Astrocyte (in vitro differentiated cells and primary cell): ENCODE results near the gene SLC9A9. TPM values are rescaled to one million over a fixed set of nuclear protein-coding genes. Genes with fewer than 3 reads are reported as not detected.

Experiments used
- DNase-seq: peaks from one replicate; pipeline ENCODE4 v3.0.0-alpha.2; 2010; ENCODE audit warnings: low read depth
- FAIRE-seq: peaks from 2 replicates; lab custom pipeline; 2011; peaks lifted over from hg19 to GRCh38; lab: Jason Lieb, UNC
- H2AFZ ChIP-seq: 2 replicates; pipeline ENCODE4 v1.6.0; 2012; ENCODE audit warnings: low read depth, low read length, inconsistent platforms
- H3K27ac ChIP-seq: 2 replicates; pipeline ENCODE4 v1.5.1; 2011; ENCODE audit warnings: low read depth, low read length, inconsistent platforms
- H3K27me3 ChIP-seq: 2 replicates; pipeline ENCODE4 v1.6.0; 2011; ENCODE audit warnings: low read length, inconsistent platforms; ENCODE audit not compliant: insufficient read depth
- H3K36me3 ChIP-seq: 2 replicates; pipeline ENCODE4 v1.5.1; 2011; ENCODE audit warnings: low read length, inconsistent platforms; ENCODE audit not compliant: insufficient read depth
- H3K4me1 ChIP-seq: 2 replicates; pipeline ENCODE4 v1.5.1; 2011; ENCODE audit warnings: low read length, inconsistent platforms; ENCODE audit not compliant: insufficient read depth
- H3K4me2 ChIP-seq: 2 replicates; pipeline ENCODE4 v1.6.0; 2012; ENCODE audit warnings: low read length, inconsistent platforms
- H3K4me3 ChIP-seq: 2 replicates; pipeline ENCODE4 v1.5.1; 2011; ENCODE audit warnings: low read depth, mild to moderate bottlenecking, low read length, inconsistent platforms; ENCODE audit not compliant: insufficient read depth
- H3K79me2 ChIP-seq: 2 replicates; pipeline ENCODE4 v1.6.0; 2012; ENCODE audit warnings: mild to moderate bottlenecking, low read length, inconsistent platforms; ENCODE audit not compliant: insufficient read depth
- H3K9ac ChIP-seq: 2 replicates; pipeline ENCODE4 v1.6.0; 2012; ENCODE audit warnings: mild to moderate bottlenecking, low read length, inconsistent platforms
- H3K9me3 ChIP-seq: 2 replicates; pipeline ENCODE4 v1.5.1; 2012; ENCODE audit warnings: low read depth, mild to moderate bottlenecking, low read length, inconsistent platforms; ENCODE audit not compliant: insufficient read depth
- H4K20me1 ChIP-seq: 2 replicates; pipeline ENCODE4 v1.6.0; 2012; ENCODE audit warnings: low read length, inconsistent platforms; ENCODE audit not compliant: insufficient read depth
- H3K27ac Mint-ChIP-seq: one replicate; pipeline ENCODE4 v1.8.0; 2021; ENCODE audit warnings: mild to moderate bottlenecking, mixed read lengths; ENCODE audit not compliant: unreplicated experiment
- H3K27me3 Mint-ChIP-seq: one replicate; pipeline ENCODE4 v1.8.0; 2021; ENCODE audit warnings: low read depth, mixed read lengths; ENCODE audit not compliant: unreplicated experiment
- H3K36me3 Mint-ChIP-seq: one replicate; pipeline ENCODE4 v1.8.0; 2021; ENCODE audit warnings: low read depth, mixed read lengths; ENCODE audit not compliant: unreplicated experiment
- H3K4me1 Mint-ChIP-seq: one replicate; pipeline ENCODE4 v1.8.0; 2021; ENCODE audit warnings: low read depth, mixed read lengths; ENCODE audit not compliant: unreplicated experiment
- H3K4me3 Mint-ChIP-seq: one replicate; pipeline ENCODE4 v1.8.0; 2021; ENCODE audit warnings: mild to moderate bottlenecking, moderate library complexity, mixed read lengths; ENCODE audit not compliant: unreplicated experiment
- H3K9me3 Mint-ChIP-seq: one replicate; pipeline ENCODE4 v1.8.0; 2021; ENCODE audit warnings: mild to moderate bottlenecking, mixed read lengths; ENCODE audit not compliant: unreplicated experiment
- CTCF ChIP-seq: IDR thresholded peaks from 2 replicates; pipeline ENCODE4 v1.5.1; 2011; ENCODE audit warnings: low read depth, mild to moderate bottlenecking, inconsistent platforms, low read length, moderate library complexity; ENCODE audit not compliant: insufficient read depth
- EZH2 ChIP-seq: IDR thresholded peaks from 2 replicates; pipeline ENCODE4 v1.6.1; 2012; ENCODE audit warnings: mild to moderate bottlenecking, low read length, inconsistent platforms; ENCODE audit not compliant: insufficient read depth
- total RNA-seq: library from RNA; stranded (reverse); gene quantifications from 2 replicates; pipeline ENCODE4 v1.2.1, GENCODE V29; 2021

The SLC9A9 gene
- total RNA-seq, 1 donor from 2014 or later = 1.5 TPM

- Histone ChIP-seq H3K4me3 (no peak overlapping the region), H3K27me3 (no peaks in the 10 kb centered on the region), H3K9me3 (no peaks in the 10 kb centered on the region), H3K36me3 (no peaks in the 10 kb centered on the region), H3K9ac (no peak overlapping the region), H4K20me1 (no peaks in the 10 kb centered on the region), H3K27ac (no peak overlapping the region), H3K4me2 (no peak overlapping the region), H2AFZ (no peak overlapping the region), H3K79me2 (no peaks in the 10 kb centered on the region), H3K4me1 (no peaks in the 10 kb centered on the region)
- H3K4me3 Mint-ChIP-seq = no peak overlapping the region
- H3K36me3 Mint-ChIP-seq = no peaks in the 10 kb centered on the region
- no peak for FAIRE-seq
- H3K4me1 Mint-ChIP-seq = no peaks in the 10 kb centered on the region
- H3K27me3 Mint-ChIP-seq = peaks cover 6% of the 10 kb centered on the region
- H3K27ac Mint-ChIP-seq = no peak overlapping the region
- no peaks in the 10 kb centered on the region for H3K9me3 Mint-ChIP-seq
- TF ChIP-seq EZH2 (no peak), CTCF (no peak)
- no peak for DNase-seq
These were observed 92.3 kb downstream of the SLC9A9 start for GRCh38 chr3:143755978-143756377.

- H3K4me3 ChIP-seq = no peak overlapping the region
- H3K27ac ChIP-seq = no peak overlapping the region
- H3K4me1 ChIP-seq = no peaks in the 10 kb centered on the region
- H3K27me3 ChIP-seq = no peaks in the 10 kb centered on the region
- Mint-ChIP-seq H3K36me3 (no peaks in the 10 kb centered on the region), H3K9me3 (peaks cover 1% of the 10 kb centered on the region), H3K27ac (no peak overlapping the region), H3K4me1 (no peaks in the 10 kb centered on the region), H3K4me3 (no peak overlapping the region), H3K27me3 (peaks cover 6% of the 10 kb centered on the region)
- DNase-seq (no peak), FAIRE-seq (no peak)
- no peak overlapping the region for H3K4me2 ChIP-seq
- H2AFZ ChIP-seq = no peak overlapping the region
- H4K20me1 ChIP-seq = no peaks in the 10 kb centered on the region
- no peak for TF ChIP-seq CTCF
- TF ChIP-seq EZH2 = no peak
- no peaks in the 10 kb centered on the region for H3K36me3 ChIP-seq
- no peak overlapping the region for H3K9ac ChIP-seq
- H3K79me2 ChIP-seq = no peaks in the 10 kb centered on the region
- H3K9me3 ChIP-seq = no peaks in the 10 kb centered on the region
These were observed 94.2 kb downstream of the SLC9A9 start for GRCh38 chr3:143754090-143754489.

GRCh38 chr3:143753456-143753855, 94.8 kb downstream of the SLC9A9 start:
- Mint-ChIP-seq H3K4me1 (no peaks in the 10 kb centered on the region), H3K27ac (no peak overlapping the region), H3K27me3 (peaks cover 6% of the 10 kb centered on the region), H3K9me3 (peaks cover 2% of the 10 kb centered on the region), H3K36me3 (no peaks in the 10 kb centered on the region), H3K4me3 (no peak overlapping the region)
- TF ChIP-seq EZH2 = no peak
- TF ChIP-seq CTCF = no peak
- H4K20me1 ChIP-seq = no peaks in the 10 kb centered on the region
- FAIRE-seq = no peak
- DNase-seq = no peak
- H3K36me3 ChIP-seq = no peaks in the 10 kb centered on the region
- H3K9ac ChIP-seq = no peak overlapping the region
- H3K9me3 ChIP-seq = no peaks in the 10 kb centered on the region
- H3K27ac ChIP-seq = no peak overlapping the region
- no peaks in the 10 kb centered on the region for H3K79me2 ChIP-seq
- no peak overlapping the region for H2AFZ ChIP-seq
- no peak overlapping the region for H3K4me2 ChIP-seq
- H3K4me1 ChIP-seq = no peaks in the 10 kb centered on the region
- no peaks in the 10 kb centered on the region for H3K27me3 ChIP-seq
- no peak overlapping the region for H3K4me3 ChIP-seq
